ENCODE data around the gene OR2H1. TPM values are rescaled to one million over a fixed set of nuclear protein-coding genes. Genes with fewer than 3 reads are reported as not detected.

Gene OR2H1
- total and polyA plus RNA-seq, 9 of the 15 experiments (the other 6 are each of a cell fraction or from before 2014, with no cell fraction given) = not detected

GRCh38 chr6:29426654-29427053 lies 30.3 kb upstream of the OR2H1 start:
- POLR2A ChIA-PET = interaction anchor here (0.8 to 0.9 kb wide), 2 partner anchors 41 to 102 kb away, joined by 3 read pairs; no protein-coding TSS in a partner anchor

More at GRCh38 chr6:29426654-29427053, 30.3 kb upstream of the OR2H1 start:
- no peaks in the 10 kb centered on the region for H3K4me1 ChIP-seq (replicated peaks in 1 of 2; ENCODE audit: control insufficient read depth in 2 of 2, insufficient read depth in 2 of 2, low read length in 2 of 2)
- no peaks in the 10 kb centered on the region for H3K36me3 ChIP-seq (ENCODE audit: control insufficient read depth, insufficient read depth, low read length)
- no peaks in the 10 kb centered on the region for H3K9me1 ChIP-seq (ENCODE audit: control insufficient read depth, insufficient read depth, low read length)
- peak; percentile 76 for ATAC-seq
- in situ Hi-C loops (cut with MboI) = no loop called here
- peak in 1 of 4 experiments; percentile 23 for DNase-seq (ENCODE audit: extremely low read depth in 1 of 4, low spot score in 3 of 4)
- H4K20me1 ChIP-seq (replicated peaks; ENCODE audit: control insufficient read depth, insufficient read depth, low read length) = no peaks in the 10 kb centered on the region
- H3K9me3 ChIP-seq (replicated peaks; ENCODE audit: control insufficient read depth, insufficient read depth, low read depth, low read length) = no peaks in the 10 kb centered on the region
- H3K4me3 ChIP-seq = no peak overlapping the region
- BruUV-seq (replicated peaks) = no TSS peak
- CTCF ChIA-PET (ENCODE audit: low intra/inter-chr PET ratio) = interaction anchor here (0.7 kb wide), 1 partner anchor 163 kb away, joined by 3 read pairs; no protein-coding TSS in a partner anchor
- intact Hi-C loops (cut with micrococcal nuclease) = no loop called here
- H2AFZ ChIP-seq (ENCODE audit: low read depth, low read length) = no peak overlapping the region
- no peak overlapping the region for H3K27ac ChIP-seq (ENCODE audit: extremely low read depth, low read depth, low read length)
- WGBS (ENCODE audit: insufficient coverage, low coverage, missing lambda C conversion rate) = 0% methylated on average over 3 of the region's 3 CpGs
- no peaks in the 10 kb centered on the region for H3K79me2 ChIP-seq (ENCODE audit: control insufficient read depth, insufficient read depth, low read length)
- H3K4me2 ChIP-seq (ENCODE audit: insufficient read depth, low read length) = no peak overlapping the region
- peak; percentile 40 for FAIRE-seq
- peak; percentile 9 to 28 (median 14); a peak in 2 of 6 replicates for TF ChIP-seq CTCF (IDR thresholded peaks at IDR 0.05 in 2 of 3, conservative IDR thresholded peaks at IDR 0.05 in 1 of 3; ENCODE audit: insufficient read depth in 2 of 3, low read depth in 1 of 3, low read length in 3 of 3)
- TF ChIP-seq ELK3 (CRISPR knock-in tag; IDR thresholded peaks at IDR 0.05) = no peak
- no peak for TF ChIP-seq POLR2G (IDR thresholded peaks at IDR 0.05; ENCODE audit: low read depth, low read length)
- no peak for TF ChIP-seq PRPF4 (IDR thresholded peaks at IDR 0.05; ENCODE audit: insufficient read depth, low read depth, low read length, poor library complexity, severe bottlenecking)
- no peak for TF ChIP-seq POLR2AphosphoS2 (IDR thresholded peaks at IDR 0.05; ENCODE audit: low read length)
- peak; percentile 38 to 54; a peak in 3 of 4 replicates for TF ChIP-seq RAD21 (CRISPR knock-in tag; conservative IDR thresholded peaks at IDR 0.05 in 1 of 2, IDR thresholded peaks at IDR 0.05 in 1 of 2)
- peaks cover 0 to 12% of the 10 kb centered on the region in 2 experiments; a peak in 3 of 5 replicates for H3K27me3 ChIP-seq (ENCODE audit: control insufficient read depth in 2 of 2, insufficient read depth in 2 of 2, low read length in 2 of 2)
- H3K9ac ChIP-seq (ENCODE audit: insufficient read depth in 1 of 2, low read depth in 2 of 2, low read length in 2 of 2) = no peak overlapping the region
